ENCODE measurements around the gene RSRP1.

- TF ChIP-seq TARDBP (IDR thresholded peaks at IDR 0.05) (no peak), ELF4 (IDR thresholded peaks at IDR 0.05) (no peak), SP1 (IDR thresholded peaks at IDR 0.05) (no peak), LEF1 (IDR thresholded peaks at IDR 0.05; ENCODE audit: borderline replicate concordance) (no peak), FOXM1 (IDR thresholded peaks at IDR 0.05; ENCODE audit: borderline replicate concordance) (no peak), BHLHE40 (IDR thresholded peaks at IDR 0.05; ENCODE audit: borderline replicate concordance) (no peak), PKNOX1 (IDR thresholded peaks at IDR 0.05) (no peak)
Measured at GRCh38 chr1:25199819-25200620, 47.2 kb downstream of the RSRP1 start.
